A549 (cell line): ENCODE data around the gene NDUFB5.

Experiments used
- CHD2 ChIP-seq: fragments of 150-350 bp; IDR thresholded peaks from 2 replicates; pipeline ENCODE4 v1.6.1; 2014; ENCODE audit warnings: low read length; ENCODE audit not compliant: partially characterized antibody
- CHD4 ChIP-seq: fragments of 200-600 bp; sonication (generic); IDR thresholded peaks from 2 replicates; pipeline ENCODE4 v1.6.1; 2016; ENCODE audit warnings: antibody characterized with exemption, mild to moderate bottlenecking, borderline replicate concordance
- HOXB13 ChIP-seq: fragments of 250-450 bp; sonication (Bioruptor Pico); IDR thresholded peaks from 2 replicates; pipeline ENCODE4 v1.5.0; 2020; ENCODE audit warnings: low read depth, mild to moderate bottlenecking, moderate library complexity
- MAFK ChIP-seq: fragments of 450-650 bp; IDR thresholded peaks from 2 replicates; pipeline ENCODE4 v1.6.1; 2014; ENCODE audit not compliant: partially characterized antibody
- MYC ChIP-seq: IDR thresholded peaks from 2 replicates; pipeline ENCODE4 v1.6.1; 2012; ENCODE audit warnings: mild to moderate bottlenecking, inconsistent platforms, low read length, improper control_type of control experiment, borderline replicate concordance
- NFE2L2 ChIP-seq: fragments of 150-350 bp; conservative IDR thresholded peaks from 2 replicates; pipeline ENCODE4 v1.6.1; 2014; ENCODE audit warnings: low read length
- NR3C1 ChIP-seq: fragments of >200 bp; sonication (Bioruptor Twin); formaldehyde crosslinking; IDR thresholded peaks from 3 replicates; pipeline ENCODE4 v1.6.1; 2017
- PBX3 ChIP-seq: IDR thresholded peaks from 2 replicates; pipeline ENCODE4 v1.6.1; 2012
- POLR2A ChIP-seq: IDR thresholded peaks from 2 replicates; pipeline ENCODE4 v1.6.1; 2012; ENCODE audit warnings: mild to moderate bottlenecking, low read length
- POLR2AphosphoS2 ChIP-seq: conservative IDR thresholded peaks from 2 replicates; pipeline ENCODE4 v1.6.1; 2012; ENCODE audit warnings: low read length, improper control_type of control experiment, inconsistent platforms
- RCOR1 ChIP-seq: fragments of 150-350 bp; IDR thresholded peaks from 2 replicates; pipeline ENCODE4 v1.6.1; 2014; ENCODE audit warnings: antibody characterized with exemption, low read length, low read depth
- TF ChIP-seq, protein P1 (sequence below): fragments of >200 bp; sonication (Bioruptor Twin); formaldehyde crosslinking; IDR thresholded peaks from 3 replicates; pipeline ENCODE4 v1.5.1; 2016

DNA sequence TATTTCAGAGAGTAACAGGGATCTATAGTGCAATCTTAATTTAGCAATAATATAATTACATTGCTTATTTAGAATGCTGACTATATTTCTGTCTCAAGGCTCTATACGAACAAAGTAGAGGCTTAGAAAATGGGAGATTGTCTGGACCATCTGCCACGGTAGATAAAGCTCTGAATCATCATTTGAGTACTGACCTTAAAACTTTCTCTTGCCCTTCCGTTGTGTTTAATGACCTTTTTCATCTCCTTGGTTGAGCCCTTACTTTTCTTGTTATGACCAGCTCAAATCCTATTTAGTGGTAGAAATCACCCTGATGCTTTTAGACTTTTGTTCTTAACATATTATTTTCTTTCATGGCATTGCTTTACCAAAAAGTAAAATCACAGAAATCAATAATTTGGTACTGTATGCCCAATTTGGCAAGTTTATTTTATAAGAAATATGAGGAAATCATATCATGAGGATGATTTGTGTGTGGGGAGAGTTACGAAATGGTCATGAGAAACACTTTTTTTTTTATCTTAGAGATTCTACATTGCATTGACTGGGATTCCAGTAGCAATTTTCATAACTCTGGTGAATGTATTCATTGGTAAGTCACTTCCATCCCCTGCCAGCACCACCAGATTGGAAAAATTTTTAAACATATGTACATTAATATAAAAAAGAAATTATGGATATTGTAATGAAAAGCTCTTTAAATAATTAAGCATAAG is 11.0 kb downstream of the NDUFB5 start:
- TF ChIP-seq POLR2A (no peak), CHD2 (no peak), HOXB13 (CRISPR knock-in tag) (no peak), CHD4 (no peak), NFE2L2 (no peak), NR3C1 (no peak), MAFK (no peak), PBX3 (no peak), RCOR1 (no peak), POLR2AphosphoS2 (no peak), MYC (no peak)
- TF ChIP-seq, protein P1, sequence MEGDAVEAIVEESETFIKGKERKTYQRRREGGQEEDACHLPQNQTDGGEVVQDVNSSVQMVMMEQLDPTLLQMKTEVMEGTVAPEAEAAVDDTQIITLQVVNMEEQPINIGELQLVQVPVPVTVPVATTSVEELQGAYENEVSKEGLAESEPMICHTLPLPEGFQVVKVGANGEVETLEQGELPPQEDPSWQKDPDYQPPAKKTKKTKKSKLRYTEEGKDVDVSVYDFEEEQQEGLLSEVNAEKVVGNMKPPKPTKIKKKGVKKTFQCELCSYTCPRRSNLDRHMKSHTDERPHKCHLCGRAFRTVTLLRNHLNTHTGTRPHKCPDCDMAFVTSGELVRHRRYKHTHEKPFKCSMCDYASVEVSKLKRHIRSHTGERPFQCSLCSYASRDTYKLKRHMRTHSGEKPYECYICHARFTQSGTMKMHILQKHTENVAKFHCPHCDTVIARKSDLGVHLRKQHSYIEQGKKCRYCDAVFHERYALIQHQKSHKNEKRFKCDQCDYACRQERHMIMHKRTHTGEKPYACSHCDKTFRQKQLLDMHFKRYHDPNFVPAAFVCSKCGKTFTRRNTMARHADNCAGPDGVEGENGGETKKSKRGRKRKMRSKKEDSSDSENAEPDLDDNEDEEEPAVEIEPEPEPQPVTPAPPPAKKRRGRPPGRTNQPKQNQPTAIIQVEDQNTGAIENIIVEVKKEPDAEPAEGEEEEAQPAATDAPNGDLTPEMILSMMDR, result no peak
